ENCODE data around the gene PDE4B. TPM values are rescaled to one million over a fixed set of nuclear protein-coding genes. Genes with fewer than 3 reads are reported as not detected.
"Not testable (repeated sequence)": the region's sequence is repeated elsewhere in the genome, so short reads cannot be mapped to it uniquely, and the experiment has no call there.

Gene PDE4B
- total RNA-seq, 1 donor from 2014 or later = 9.5 TPM

DNA sequence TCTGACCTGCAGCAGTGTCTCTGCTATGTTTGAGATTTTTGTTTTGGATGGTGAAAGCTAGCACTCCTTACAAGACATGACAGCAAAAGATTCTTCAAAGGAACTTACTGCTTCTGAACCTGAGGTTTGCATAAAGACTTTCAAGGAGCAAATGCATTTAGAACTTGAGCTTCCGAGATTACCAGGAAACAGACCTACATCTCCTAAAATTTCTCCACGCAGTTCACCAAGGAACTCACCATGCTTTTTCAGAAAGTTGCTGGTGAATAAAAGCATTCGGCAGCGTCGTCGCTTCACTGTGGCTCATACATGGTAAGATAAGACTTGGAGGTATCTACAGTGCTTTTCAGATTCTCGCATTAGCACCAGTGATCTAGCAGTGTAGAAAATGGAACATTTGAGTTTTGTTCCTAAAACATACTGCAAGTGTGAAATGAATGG lies 200.2 kb downstream of the PDE4B start:
- no peak for DNase-seq (ENCODE audit: low spot score)

DNA sequence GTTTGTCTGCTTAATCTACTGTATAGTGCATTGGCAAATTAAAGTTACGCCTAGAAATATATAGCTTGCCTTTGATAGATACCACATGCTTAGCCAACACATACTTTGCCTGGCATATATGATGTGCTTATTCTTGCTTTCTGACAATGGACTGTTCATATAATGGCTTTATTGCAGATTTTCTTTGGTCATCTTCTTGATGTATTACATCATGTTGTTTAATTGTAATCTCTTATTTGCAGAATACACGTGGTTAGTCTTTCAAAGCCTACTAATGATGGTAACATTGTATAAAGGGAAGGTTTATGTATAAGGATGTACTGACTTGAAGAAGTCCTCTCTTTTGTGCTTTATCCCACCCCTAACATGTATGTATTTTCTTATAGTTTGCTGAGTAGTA lies 201.5 kb downstream of the PDE4B start:
- no peak for DNase-seq (ENCODE audit: low spot score)

- no peak for DNase-seq (ENCODE audit: low spot score)
Observed at GRCh38 chr1:65995336-65995735, 202.6 kb downstream of the PDE4B start.

DNA sequence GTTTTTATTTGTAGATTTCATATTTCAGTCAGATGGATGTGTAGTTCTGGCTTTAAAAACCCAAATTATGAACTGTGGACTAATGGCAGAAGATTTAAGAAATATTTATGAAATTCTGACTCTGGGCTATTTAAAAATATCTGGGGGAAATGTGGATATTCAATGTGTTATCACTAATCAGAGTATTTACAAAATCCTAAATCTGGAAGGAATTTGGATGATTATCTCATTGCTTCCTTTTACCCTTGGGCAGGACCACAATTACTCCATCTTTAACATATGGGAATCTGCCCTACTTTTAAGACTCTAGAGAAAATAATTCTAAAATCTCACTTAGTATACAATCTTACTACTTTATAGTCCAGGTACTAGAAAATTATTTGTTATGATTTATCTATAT lies 203.2 kb downstream of the PDE4B start:
- no peak for DNase-seq (ENCODE audit: low spot score)

- no peak for DNase-seq (ENCODE audit: low spot score)
Observed at GRCh38 chr1:65997693-65998092, 205.0 kb downstream of the PDE4B start.

DNA sequence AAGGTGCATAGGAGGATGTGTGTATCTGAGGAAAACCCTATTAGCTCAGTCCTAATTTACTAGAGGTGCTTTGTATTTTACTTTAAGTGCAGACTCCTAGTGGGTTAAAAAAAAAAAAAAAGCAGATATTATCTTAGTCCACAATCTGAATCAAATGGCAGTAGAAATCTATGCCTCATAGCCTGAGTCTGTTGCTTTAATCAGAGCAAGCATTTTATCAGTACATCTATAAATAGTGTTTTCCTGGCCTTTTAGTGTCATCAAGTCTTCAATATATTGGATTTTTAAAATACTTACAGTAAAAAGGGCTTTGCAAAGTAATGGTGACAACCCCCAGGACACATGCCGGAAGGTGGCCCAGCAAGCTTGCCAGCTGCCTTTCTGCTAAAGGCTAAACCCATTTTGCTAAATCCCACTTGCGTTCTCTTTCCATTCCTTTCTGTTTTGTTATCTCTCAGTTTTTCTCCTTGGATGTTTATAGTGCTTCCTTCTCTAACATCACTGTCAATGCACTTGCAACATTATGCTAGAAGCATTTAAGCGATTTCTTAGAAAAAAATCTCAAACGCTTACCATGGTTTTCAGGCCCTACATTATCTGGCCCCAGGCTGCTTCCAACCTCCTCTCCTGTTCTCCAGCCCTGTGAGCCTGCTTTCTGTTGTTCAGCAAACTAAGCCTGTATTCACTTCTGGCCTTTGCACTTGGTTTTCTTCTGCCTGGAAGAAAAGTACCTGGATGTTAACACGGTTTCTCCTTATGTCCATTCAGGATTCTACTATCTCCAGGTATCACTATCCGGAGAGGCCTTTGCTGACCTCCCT lies 206.3 kb downstream of the PDE4B start:
- DNase-seq (ENCODE audit: low spot score) = no peak

- DNase-seq (ENCODE audit: low spot score) = no peak
Observed at GRCh38 chr1:66000033-66000637, 207.4 kb downstream of the PDE4B start.

DNA sequence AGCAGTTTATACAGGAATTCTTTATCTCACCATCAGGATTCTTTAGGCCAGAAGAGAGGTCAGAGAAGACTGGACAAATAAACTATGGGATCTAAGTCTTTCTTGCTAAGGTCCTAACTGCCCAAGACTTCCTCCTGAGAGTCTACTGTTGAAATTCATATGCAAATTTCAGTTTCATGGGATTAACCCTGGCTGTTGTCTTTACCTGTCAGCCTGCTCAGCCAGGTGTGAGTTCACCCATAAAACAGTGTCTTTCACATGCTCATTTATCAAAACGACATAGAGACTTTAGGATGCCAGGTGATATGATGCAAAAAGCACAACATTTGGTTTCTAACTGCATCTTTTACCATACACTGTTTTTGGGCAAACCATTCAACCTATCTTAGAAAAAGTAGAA lies 211.0 kb downstream of the PDE4B start:
- DNase-seq (ENCODE audit: low spot score) = no peak

GRCh38 chr1:66006534-66006933 lies 213.8 kb downstream of the PDE4B start:
- DNase-seq (ENCODE audit: low spot score) = not testable (repeated sequence)

GRCh38 chr1:66012106-66012784 lies 219.6 kb downstream of the PDE4B start:
- DNase-seq (ENCODE audit: low spot score) = no peak

DNA sequence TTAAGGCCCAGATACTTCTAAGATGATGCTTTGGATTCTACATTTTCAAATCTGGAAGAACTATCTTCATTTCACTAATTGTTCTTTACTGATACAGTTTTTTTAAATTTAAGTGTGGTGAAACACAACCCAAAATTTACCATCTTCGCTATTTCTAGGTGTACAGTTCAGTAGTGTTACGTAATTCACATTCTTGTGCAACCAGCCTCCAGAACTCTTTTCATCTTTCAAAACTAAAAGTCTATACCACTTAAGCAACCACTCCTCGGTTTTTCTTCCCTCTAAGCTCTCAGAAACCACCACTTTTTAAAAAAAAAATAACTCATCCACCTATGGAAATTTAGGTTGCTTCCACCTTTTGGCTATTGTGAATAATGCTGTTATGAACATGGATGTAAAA lies 220.7 kb downstream of the PDE4B start:
- no peak for DNase-seq (ENCODE audit: low spot score)

DNA sequence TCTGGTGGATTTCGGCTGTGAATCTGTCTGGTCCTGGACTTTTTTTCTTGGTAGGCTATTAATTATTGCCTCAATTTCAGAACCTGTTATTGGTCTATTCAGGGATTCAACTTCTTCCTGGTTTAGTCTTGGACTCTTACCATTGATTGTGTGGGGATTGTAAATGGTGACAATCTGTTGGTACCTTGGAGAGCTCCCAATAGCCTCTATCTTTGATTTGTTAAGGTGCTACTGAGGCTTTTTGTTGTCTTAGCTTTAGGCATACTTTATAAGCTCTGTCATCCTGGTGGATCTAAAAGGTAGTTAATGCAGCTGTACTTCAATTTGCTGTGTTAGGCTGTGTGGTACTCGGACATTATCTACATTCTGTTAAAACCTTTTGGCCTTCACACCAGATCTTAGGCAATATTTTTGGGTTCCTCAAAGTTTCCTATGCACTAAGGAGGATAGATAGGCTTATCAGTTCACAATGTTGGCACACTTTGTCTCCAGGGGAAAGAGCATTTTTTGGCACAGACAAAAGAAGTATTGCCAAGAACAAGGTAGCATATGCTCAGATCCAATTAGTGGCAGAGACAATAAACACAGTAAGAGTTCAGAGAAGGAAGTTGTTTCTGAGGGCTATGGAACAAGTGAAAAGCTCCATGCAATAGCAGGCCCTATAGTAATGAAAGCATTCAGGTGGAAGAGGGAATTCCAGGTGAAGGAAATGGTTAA lies 230.4 kb downstream of the PDE4B start:
- DNase-seq (ENCODE audit: low spot score) = no peak

- no peak for DNase-seq (ENCODE audit: low spot score)
Observed at GRCh38 chr1:66025188-66025587, 232.5 kb downstream of the PDE4B start.

DNA sequence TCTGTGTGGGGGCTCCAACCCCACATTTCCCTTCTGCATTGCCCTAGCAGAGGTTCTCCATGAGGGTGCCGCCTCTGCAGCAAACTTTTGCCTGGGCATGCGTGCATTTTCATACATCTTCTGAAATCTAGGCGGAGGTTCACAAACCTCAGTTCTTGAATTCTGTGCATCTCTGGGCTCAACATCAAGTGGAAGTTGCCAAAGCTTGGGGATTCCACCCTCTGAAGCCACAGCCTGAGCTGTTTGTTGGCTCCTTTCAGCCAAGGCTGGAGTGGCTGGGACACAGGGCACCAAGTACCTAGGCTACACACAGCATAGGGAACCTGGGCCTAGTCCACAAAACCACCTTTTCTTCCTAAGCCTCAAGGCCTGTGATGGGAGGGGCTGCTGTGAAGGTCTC lies 235.3 kb downstream of the PDE4B start:
- DNase-seq (ENCODE audit: low spot score) = no peak

- DNase-seq (ENCODE audit: low spot score) = no peak
Observed at GRCh38 chr1:66033781-66034180, 241.1 kb downstream of the PDE4B start.

GRCh38 chr1:66035616-66036245 lies 243.0 kb downstream of the PDE4B start:
- DNase-seq (ENCODE audit: low spot score) = no peak

- no peak for DNase-seq (ENCODE audit: low spot score)
Observed at GRCh38 chr1:66041654-66042053, 249.0 kb downstream of the PDE4B start.

GRCh38 chr1:66043186-66043585 lies 250.5 kb downstream of the PDE4B start:
- no peak for DNase-seq (ENCODE audit: low spot score)

DNA sequence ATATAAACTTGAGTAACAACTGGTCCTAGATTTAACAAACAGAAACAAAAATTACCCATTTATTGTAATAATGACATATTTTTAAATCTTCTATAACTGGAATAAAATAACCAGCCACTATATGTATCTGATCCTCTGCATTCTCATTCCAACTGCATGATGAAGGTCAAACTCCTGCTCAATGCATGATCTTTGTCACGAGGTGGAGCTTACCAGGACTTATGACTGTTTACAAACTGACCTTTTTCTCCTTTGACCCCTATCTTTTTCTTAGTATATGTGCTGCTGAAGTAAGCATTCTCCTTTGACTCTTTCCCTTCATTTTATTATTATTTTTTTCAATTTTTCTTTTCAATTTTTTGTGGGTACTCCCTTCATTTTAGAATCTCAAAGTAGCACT lies 252.2 kb downstream of the PDE4B start:
- no peak for DNase-seq (ENCODE audit: low spot score)

DNA sequence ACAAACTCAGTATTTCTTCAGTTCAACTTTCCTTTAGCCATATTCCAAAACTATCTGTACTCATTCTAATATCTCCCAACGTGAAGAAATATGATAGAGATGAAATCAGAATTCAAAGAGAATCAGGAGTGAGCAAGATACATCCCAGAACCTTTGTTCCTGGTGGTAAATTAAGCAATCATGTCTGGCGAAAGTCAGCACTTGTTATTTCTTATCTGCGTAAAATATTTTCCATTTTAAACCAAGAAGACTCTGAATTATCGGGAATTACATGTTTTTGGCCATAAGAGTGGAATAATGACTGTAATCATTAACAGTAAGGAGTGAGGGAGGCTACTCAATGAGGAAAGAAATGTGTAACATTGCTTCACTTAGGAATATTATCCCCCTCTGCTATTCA lies 253.7 kb downstream of the PDE4B start:
- DNase-seq (ENCODE audit: low spot score) = no peak

DNA sequence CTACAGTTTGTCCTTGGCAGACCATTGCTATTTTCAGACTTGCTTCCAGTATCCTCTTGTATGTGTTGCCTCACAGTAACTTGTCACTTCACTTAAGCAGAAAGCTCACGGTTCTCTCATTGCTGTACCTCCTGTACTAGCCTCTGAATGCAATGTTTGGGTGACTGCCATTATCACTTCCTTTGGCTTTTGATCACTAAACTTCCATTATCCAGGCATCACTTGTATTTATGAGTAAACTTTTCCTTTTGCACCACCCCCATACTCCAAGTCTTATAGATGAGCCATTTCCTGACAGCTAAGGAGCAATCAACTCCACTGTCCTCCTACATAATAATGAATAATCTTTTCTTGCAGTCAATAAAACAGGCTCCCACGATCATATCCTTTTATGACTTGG lies 255.3 kb downstream of the PDE4B start:
- no peak for DNase-seq (ENCODE audit: low spot score)

- no peak for DNase-seq (ENCODE audit: low spot score)
Observed at GRCh38 chr1:66050123-66050522, 257.4 kb downstream of the PDE4B start.

All from ureter (tissue), 1 donor.